OCI-LY3 (cell line): ENCODE measurements around the gene ZNF488.

Source experiments
- H2AFZ ChIP-seq: fragments of 200-600, 300-600 bp; shearing (Covaris generic); 2 replicates; pipeline ENCODE4 v1.6.0; 2014; ENCODE audit warnings: antibody characterized with exemption, low read depth, low read length
- H3K27ac ChIP-seq: fragments of 200-600, 300-600 bp; sonication (generic); 2 replicates; pipeline ENCODE4 v1.5.1; 2014; ENCODE audit warnings: mild to moderate bottlenecking, low read length, moderate library complexity, mixed read lengths
- H3K27me3 ChIP-seq: fragments of 200-600, 300-600 bp; sonication (generic); 2 replicates; pipeline ENCODE4 v1.6.1; 2014; ENCODE audit warnings: low read depth, low read length, mixed read lengths
- H3K36me3 ChIP-seq: fragments of 200-600, 300-600 bp; sonication (generic); replicated peaks from 2 replicates; pipeline ENCODE3; 2014; ENCODE audit warnings: low read depth, low read length, mixed read lengths
- H3K4me1 ChIP-seq: fragments of 300-600, 200-600 bp; sonication (generic); 2 replicates; pipeline ENCODE4 v1.6.1; 2014; ENCODE audit warnings: low read length, mixed read lengths
- H3K4me2 ChIP-seq: fragments of 200-600, 300-600 bp; sonication (generic); 2 replicates; pipeline ENCODE4 v1.6.1; 2014; ENCODE audit warnings: low read length, mixed read lengths
- H3K4me3 ChIP-seq: fragments of 300-600, 200-600 bp; sonication (generic); 2 replicates; pipeline ENCODE4 v1.5.1; 2014; ENCODE audit warnings: antibody characterized with exemption, mild to moderate bottlenecking, low read length, moderate library complexity
- H3K79me2 ChIP-seq: fragments of 300-600, 200-600 bp; shearing (Covaris generic); 2 replicates; pipeline ENCODE4 v1.6.1; 2014; ENCODE audit warnings: mild to moderate bottlenecking, low read length, mixed read lengths
- H3K9ac ChIP-seq: fragments of 300-600, 200-600 bp; shearing (Covaris generic); 2 replicates; pipeline ENCODE4 v1.6.0; 2014; ENCODE audit warnings: mild to moderate bottlenecking, low read length, moderate library complexity
- H3K9me3 ChIP-seq: fragments of 200-600, 300-600 bp; shearing (Covaris generic); 2 replicates; pipeline ENCODE4 v1.6.1; 2014; ENCODE audit warnings: low read length, mixed read lengths; ENCODE audit not compliant: insufficient read depth
- H4K20me1 ChIP-seq: fragments of 200-600, 300-600 bp; sonication (generic); 2 replicates; pipeline ENCODE4 v1.6.1; 2016; ENCODE audit warnings: low read length, mixed read lengths; ENCODE audit not compliant: insufficient read depth
- EZH2phosphoT487 ChIP-seq: fragments of 200-600 bp; shearing (Covaris generic); IDR thresholded peaks from 2 replicates; pipeline ENCODE4 v1.6.1; 2018; ENCODE audit warnings: antibody characterized with exemption, mixed run types, low read depth
- TF ChIP-seq, protein P1 (sequence below): fragments of 200-600, 300-600 bp; sonication (generic); IDR thresholded peaks from 2 replicates; pipeline ENCODE4 v1.5.1; 2014; ENCODE audit warnings: antibody characterized with exemption, low read length, low read depth

The ZNF488 gene

DNA sequence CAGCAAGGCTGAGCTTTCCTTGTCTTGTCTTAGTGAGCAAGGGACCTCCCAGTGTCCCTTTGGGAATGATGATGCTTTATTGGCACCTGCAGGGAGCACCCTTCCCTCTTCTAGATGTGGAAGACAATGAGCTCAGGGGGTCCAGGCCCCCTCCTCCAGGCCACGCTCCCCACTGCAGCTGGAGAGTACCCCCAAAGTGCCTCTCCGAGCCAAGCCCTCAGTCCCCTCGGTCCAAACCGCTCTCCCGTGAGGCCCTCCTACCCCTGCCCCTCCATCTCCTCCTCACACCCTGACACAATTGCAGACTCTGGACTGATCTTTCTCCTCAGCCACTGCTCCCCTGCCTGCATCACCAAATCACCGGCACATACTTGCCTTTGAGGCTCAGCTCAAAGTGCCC, 19.2 kb downstream of the ZNF488 start:
- no peaks in the 10 kb centered on the region for H3K36me3 ChIP-seq
- H2AFZ ChIP-seq: no peak overlapping the region
- H3K4me1 ChIP-seq: no peaks in the 10 kb centered on the region
- H3K79me2 ChIP-seq: no peaks in the 10 kb centered on the region
- TF ChIP-seq, protein P1, sequence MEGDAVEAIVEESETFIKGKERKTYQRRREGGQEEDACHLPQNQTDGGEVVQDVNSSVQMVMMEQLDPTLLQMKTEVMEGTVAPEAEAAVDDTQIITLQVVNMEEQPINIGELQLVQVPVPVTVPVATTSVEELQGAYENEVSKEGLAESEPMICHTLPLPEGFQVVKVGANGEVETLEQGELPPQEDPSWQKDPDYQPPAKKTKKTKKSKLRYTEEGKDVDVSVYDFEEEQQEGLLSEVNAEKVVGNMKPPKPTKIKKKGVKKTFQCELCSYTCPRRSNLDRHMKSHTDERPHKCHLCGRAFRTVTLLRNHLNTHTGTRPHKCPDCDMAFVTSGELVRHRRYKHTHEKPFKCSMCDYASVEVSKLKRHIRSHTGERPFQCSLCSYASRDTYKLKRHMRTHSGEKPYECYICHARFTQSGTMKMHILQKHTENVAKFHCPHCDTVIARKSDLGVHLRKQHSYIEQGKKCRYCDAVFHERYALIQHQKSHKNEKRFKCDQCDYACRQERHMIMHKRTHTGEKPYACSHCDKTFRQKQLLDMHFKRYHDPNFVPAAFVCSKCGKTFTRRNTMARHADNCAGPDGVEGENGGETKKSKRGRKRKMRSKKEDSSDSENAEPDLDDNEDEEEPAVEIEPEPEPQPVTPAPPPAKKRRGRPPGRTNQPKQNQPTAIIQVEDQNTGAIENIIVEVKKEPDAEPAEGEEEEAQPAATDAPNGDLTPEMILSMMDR: no peak
- no peak for TF ChIP-seq EZH2phosphoT487
- no peak overlapping the region for H3K9ac ChIP-seq
- no peaks in the 10 kb centered on the region for H4K20me1 ChIP-seq
- H3K27ac ChIP-seq: no peak overlapping the region
- H3K27me3 ChIP-seq: no peaks in the 10 kb centered on the region
- H3K9me3 ChIP-seq: no peaks in the 10 kb centered on the region
- H3K4me2 ChIP-seq: no peak overlapping the region
- no peak overlapping the region for H3K4me3 ChIP-seq

- H3K4me3 ChIP-seq: no peak overlapping the region
- no peaks in the 10 kb centered on the region for H3K36me3 ChIP-seq
- no peak for TF ChIP-seq EZH2phosphoT487
- H4K20me1 ChIP-seq: no peaks in the 10 kb centered on the region
- no peaks in the 10 kb centered on the region for H3K4me1 ChIP-seq
- H2AFZ ChIP-seq: no peak overlapping the region
- no peak overlapping the region for H3K27ac ChIP-seq
- H3K9ac ChIP-seq: no peak overlapping the region
- no peaks in the 10 kb centered on the region for H3K79me2 ChIP-seq
- H3K9me3 ChIP-seq: no peaks in the 10 kb centered on the region
- H3K4me2 ChIP-seq: no peak overlapping the region
- no peaks in the 10 kb centered on the region for H3K27me3 ChIP-seq
Measured at GRCh38 chr10:47364366-47364765, 19.7 kb downstream of the ZNF488 start.

- H3K27me3 ChIP-seq: no peaks in the 10 kb centered on the region
Measured at GRCh38 chr10:47363781-47364180, 20.3 kb downstream of the ZNF488 start.

DNA sequence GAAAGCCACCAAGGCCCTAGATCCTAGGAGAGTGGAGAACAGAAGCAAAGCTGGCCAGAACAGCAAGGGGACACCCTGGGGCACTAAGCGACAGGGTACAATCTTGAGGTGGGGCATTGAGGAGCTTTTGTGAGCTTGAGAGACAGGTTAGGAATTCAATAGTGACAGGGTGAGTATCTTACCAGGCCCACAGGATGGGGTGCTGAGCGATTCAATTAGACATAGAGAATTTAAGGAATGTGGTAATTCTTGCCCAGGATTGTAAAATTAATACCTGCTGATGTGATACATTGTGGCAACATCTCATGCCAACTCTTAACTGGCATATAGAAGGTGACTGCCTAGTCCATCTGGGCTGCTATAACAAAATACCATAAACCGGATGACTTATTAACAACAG, 21.9 kb downstream of the ZNF488 start:
- Histone ChIP-seq H3K36me3 (no peaks in the 10 kb centered on the region), H3K79me2 (no peaks in the 10 kb centered on the region), H3K9ac (no peak overlapping the region), H4K20me1 (no peaks in the 10 kb centered on the region), H3K27ac (no peak overlapping the region), H3K27me3 (no peaks in the 10 kb centered on the region), H3K9me3 (no peaks in the 10 kb centered on the region), H2AFZ (no peak overlapping the region), H3K4me3 (no peak overlapping the region), H3K4me2 (no peak overlapping the region), H3K4me1 (no peaks in the 10 kb centered on the region)
- no peak for TF ChIP-seq EZH2phosphoT487
- TF ChIP-seq, protein P1: no peak

More at GRCh38 chr10:47363781-47364180, 20.3 kb downstream of the ZNF488 start:
- no peak overlapping the region for H3K4me2 ChIP-seq
- H3K4me1 ChIP-seq: no peaks in the 10 kb centered on the region
- no peaks in the 10 kb centered on the region for H3K36me3 ChIP-seq
- no peaks in the 10 kb centered on the region for H3K79me2 ChIP-seq
- no peak for TF ChIP-seq EZH2phosphoT487
- TF ChIP-seq, protein P1: no peak
- no peaks in the 10 kb centered on the region for H4K20me1 ChIP-seq
- H3K4me3 ChIP-seq: no peak overlapping the region
- H2AFZ ChIP-seq: no peak overlapping the region
- H3K27ac ChIP-seq: no peak overlapping the region
- no peaks in the 10 kb centered on the region for H3K9me3 ChIP-seq
- H3K9ac ChIP-seq: no peak overlapping the region

- no peaks in the 10 kb centered on the region for H3K36me3 ChIP-seq
- no peak overlapping the region for H3K9ac ChIP-seq
- H2AFZ ChIP-seq: no peak overlapping the region
- H3K9me3 ChIP-seq: no peaks in the 10 kb centered on the region
- H3K4me1 ChIP-seq: no peaks in the 10 kb centered on the region
- H3K79me2 ChIP-seq: no peaks in the 10 kb centered on the region
- H3K27ac ChIP-seq: no peak overlapping the region
- H4K20me1 ChIP-seq: no peaks in the 10 kb centered on the region
- H3K4me2 ChIP-seq: no peak overlapping the region
- no peak for TF ChIP-seq EZH2phosphoT487
- TF ChIP-seq, protein P1: peak; percentile 67
- H3K4me3 ChIP-seq: no peak overlapping the region
- H3K27me3 ChIP-seq: no peaks in the 10 kb centered on the region
Measured at GRCh38 chr10:47361293-47361692, 22.8 kb downstream of the ZNF488 start.
